HuH-7 (cell line): ENCODE data around the gene S100A3.
"Not testable (repeated sequence)": the region's sequence is repeated elsewhere in the genome, so short reads cannot be mapped to it uniquely, and the experiment has no call there.

Source experiments
- DNase-seq: peaks from one replicate; pipeline ENCODE4 v3.0.0; 2011; ENCODE audit warnings: low spot score

S100A3 gene

DNA sequence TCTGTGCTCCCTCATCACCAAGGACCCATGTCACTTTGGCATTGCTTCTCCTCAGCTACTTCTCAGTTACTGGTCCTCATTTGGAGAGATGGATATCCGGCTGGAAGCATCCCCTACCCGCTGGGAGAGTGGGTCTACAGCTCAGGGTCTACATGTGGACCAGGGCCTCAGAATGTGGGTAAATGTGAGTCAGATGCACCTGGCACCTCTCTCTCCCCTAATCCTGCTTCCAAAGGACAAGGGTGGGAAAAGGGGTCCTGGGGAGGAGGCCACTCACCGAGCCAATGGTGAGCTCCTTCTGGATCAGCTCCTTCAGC lies 14.2 kb downstream of the S100A3 start:
- DNase-seq: no peak

DNA sequence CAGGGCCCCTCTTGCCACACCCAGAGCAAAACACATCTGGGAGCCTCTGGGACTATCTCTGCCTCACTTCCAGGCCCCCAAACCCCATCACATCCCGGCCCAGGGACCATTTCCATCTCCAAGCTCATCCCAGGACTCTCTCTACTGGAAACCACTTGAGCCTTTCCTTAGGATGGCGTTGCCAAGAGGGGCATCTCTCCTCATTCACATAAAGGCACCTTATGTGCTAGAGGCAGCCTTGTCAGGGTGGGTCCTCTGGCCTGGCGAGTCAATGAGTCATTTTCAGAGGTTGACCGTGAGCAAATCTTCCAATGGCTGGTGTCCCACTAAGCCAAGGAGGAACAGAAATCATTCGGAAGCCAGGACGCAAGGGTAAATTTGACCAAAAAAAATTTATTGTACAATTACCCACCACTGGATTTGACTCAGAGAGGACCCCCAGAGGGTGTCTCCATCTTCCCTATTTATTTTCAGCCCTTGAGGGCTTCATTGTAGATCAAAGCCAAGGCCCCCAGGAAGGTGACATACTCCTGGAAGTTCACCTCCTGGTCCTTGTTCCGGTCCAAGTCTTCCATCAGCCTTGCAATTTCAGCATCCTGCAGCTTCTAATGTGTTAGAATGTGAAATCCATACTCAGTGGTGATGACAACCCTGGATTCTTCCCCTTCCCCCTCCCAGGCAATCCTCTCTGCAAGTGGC lies 14.7 kb downstream of the S100A3 start:
- no peak for DNase-seq

DNA sequence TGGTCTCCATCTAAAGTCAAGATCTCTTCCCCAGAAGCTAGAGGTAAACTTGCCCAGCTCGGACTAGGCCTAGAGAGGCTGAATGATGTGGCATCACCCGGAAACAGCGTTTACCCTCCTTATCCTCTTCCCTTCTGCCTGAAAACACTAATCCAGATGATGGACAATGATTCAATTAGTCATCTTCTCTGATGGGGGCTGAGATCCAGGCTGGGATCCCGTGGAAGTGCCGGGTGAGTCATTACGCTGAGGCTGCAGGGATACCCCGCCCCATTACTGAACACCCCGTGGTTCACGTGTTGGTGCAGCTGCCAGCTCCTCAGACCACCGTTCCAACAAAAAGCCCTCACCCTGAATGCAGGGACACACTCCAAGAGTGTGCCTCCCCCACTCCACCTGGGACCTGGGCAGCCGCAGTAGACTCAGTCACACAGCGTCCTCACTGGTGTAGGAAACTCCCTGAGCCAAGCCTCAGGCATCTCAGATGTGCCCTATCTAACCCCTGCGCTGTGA lies 15.3 kb downstream of the S100A3 start:
- DNase-seq: no peak

DNA sequence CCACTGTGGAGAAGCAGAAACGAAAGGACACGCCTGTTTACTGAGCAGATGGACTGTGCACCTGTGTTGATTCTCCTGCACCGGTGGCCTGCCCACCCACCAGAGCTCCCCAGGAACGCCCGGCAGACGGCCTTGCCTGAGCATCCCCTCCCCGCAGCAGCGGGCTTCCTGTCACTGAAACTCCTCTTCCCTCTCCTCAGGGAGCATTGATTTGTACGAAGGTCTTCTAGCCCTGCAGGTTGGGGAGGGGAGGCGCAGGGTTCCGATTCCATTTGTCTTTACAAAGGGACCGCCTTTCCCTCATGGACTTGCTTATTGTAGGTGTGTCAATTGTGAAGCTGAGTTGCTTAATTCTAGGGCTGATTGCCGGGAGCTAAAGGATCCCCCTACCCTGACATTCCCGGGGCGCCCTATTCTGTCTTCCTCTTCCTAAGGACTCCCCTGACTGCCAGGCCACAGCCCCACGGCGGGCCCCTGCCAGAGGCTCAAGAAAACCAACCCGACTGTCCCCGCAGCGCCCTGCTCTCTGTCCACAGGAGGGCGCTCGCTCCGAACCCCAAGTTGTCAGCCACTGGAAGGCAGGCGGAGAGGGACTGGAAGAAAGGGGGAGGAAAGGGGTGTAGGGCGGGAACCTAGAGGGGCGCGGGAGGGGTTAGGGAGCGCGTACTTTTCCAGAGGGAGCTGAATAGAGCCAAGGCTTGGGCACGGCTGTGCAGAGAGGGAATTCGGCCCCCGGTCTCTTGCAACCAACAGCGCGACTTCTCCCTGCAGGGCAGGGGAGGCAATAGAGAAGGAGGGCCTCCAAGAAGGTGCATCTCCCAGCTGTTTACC lies 16.1 kb downstream of the S100A3 start:
- peak; percentile 91 for DNase-seq

DNA sequence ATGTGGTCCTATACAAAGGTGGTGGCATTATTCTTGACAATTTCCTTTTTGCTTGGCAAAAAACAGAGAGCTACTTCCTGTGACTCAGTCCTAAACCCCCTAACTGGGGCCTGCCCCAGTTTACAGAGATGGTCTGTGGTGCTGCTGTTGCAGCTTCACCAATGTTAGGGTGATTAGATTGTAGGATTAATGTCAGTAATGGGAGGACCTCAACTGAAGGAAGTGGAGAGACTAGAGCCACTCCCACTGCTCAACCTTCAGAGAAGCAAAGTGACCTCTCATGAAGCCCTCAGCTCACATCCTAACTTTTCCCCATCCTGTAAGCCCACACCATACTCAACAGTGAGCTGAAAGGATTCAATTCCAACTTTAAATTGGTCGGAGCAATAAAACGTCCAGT lies 16.9 kb downstream of the S100A3 start:
- no peak for DNase-seq

DNA sequence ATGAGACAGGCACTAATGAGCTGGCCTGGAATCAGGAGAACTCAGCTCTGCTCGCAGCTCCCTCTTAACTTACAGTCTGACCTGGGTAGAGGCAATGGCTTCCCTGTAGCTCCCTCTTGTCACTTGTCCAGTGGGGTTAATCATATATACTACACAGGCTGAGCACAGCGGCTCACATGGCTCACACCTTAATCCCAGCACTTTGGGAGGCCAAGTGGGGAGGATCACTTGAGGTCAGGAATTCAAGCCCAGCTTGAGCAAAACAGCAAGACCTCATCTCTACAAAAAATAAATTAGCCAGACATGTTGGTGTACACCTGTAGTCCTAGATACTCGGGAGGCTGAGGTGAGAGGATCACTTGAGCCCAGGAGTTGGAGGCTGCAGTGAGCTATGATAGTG lies 17.4 kb downstream of the S100A3 start:
- DNase-seq: no peak

DNA sequence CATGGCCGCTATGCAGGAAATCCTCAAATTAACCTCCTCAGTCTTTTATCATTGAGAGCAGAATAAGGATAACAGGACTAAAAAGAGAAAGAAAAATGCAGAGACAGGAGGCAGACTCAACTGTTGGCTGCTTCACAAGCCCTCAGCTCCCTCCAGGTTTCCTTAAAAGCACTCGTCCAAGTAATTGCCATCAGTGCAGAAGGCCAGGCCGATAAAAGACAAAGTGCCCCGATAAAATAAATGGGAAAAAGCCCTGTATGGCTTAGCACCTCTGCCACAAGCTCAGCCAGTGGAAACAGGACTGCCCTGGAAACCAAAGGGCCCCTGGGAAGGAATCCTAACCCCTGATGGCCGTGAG lies 21.4 kb downstream of the S100A3 start:
- no peak for DNase-seq

DNA sequence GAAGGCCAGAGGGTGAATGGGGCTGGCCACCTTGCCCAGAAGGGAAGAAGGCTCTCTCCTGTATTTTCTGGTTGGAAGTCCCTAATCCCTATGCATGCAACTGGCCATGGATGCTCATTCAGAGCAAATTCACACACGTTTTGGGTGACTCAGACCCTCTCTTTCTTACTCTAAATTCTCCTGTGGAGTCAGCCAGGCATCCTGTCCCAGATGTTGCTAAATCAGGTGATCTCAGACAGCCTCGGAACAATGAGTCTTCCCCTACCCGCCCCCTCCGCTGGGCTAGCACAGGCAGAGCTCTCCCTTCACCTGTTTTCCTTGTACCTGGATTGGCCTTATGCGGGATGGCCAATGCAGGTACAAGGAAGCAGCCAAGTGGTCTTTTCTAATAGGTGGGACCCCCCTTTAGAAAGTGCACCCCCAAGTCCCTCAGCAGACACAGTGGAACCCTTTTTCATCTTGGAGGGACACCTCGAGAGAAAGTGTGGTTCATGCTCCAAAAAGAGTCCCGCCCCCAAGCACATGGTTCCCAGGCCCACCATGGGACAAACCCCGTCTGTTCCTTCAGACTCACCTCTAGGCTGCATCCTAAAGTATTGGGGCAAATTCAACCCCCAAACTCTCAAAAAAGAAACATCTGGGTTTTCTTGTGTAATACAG lies 21.9 kb downstream of the S100A3 start:
- DNase-seq: no peak

DNA sequence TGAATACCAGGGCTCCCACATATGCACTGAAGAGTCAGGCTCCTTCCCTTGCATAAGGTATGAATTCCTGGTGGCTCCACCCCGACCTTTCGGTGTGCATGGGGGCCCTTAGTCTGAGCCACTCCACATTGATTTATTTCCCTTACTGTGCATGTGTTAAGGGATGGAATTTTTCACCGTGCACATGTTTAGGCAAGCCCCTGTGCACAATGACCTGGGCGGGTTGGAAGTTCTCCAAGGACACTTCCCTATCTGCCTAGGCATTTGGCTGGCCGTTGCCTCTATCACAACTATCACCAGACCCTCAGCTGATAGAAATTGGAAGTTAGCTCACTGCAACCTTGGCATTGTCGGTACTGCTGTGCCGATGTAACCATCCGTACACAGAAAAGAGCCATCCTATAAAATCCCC lies 22.9 kb downstream of the S100A3 start:
- no peak for DNase-seq

DNA sequence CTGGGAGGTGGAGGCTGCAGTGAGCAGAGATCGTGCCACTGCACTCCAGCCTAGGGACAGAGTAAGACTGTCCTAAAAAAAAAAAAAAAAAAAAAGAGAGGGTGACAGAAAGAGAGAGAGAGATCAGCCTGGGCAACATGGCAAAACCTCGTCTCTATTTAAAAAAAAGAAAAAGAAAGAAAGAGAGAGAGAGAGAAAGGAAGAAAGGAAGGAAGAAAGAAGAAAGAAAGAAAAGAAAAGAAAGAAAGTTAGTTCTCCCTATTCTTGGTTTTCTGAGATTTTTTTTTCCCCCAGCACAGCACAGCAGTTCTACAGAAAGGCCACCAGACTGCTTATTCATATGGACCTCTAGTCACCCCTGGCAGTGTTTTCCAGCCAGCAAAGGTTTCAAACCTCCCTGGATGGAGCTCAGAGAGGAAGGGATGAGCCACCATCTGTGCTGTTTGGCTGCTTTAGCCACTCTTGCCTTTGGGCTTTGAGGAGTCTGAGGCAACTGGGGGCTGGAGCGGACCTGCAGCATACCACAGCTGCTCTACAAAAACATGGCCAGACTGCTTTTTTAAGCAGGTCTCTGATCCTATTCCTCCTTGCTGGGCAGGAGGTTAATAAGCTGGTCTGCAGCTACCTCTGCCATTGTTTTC lies 23.9 kb downstream of the S100A3 start:
- DNase-seq: no peak

DNA sequence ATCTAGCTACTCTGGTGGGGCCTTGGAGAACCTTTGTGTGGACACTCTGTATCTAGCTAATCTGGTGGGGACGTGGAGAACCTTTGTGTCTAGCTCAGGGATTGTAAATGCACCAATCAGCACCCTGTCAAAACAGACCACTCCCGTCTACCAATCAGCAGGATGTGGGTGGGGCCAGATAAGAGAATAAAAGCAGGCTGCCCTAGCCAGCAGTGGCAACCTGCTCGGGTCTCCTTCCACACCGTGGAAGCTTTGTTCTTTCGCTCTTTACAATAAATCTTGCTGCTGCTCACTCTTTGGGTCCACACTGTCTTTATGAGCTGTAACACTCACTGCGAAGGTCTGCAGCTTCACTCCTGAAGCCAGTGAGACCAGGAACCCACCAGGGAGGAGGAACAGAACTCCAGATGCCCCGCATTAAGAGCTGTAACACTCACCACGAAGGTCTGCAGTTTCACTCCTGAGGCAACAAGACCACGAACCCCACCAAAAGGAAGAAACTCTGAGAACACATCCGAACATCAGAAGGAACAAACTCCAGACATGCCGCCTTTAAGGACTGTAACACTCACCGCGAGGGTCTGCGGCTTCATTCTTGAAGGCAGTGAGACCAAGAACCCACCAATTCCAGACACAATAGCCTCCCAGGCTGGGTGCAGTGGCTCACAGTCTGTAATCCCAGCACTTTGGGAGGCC lies 26.6 kb downstream of the S100A3 start:
- not testable (repeated sequence) for DNase-seq

DNA sequence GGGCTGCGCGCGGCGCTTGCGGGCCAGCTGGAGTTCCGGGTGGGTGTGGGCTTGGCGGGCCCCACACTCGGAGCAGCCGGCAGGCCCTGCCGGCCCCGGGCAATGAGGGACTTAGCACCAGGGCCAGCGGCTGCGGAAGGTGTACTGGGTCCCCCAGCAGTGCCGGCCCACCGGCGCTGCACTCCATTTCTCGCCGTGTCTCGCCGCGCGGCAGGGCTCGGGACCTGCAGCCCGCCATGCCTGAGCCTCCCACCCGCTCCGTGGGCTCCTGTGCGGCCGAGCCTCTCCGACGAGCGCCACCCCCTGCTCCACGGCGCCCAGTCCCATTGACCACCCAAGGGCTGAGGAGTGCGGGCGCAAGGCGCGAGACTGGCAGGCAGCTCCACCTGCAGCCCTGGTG lies 27.2 kb downstream of the S100A3 start:
- DNase-seq: not testable (repeated sequence)

DNA sequence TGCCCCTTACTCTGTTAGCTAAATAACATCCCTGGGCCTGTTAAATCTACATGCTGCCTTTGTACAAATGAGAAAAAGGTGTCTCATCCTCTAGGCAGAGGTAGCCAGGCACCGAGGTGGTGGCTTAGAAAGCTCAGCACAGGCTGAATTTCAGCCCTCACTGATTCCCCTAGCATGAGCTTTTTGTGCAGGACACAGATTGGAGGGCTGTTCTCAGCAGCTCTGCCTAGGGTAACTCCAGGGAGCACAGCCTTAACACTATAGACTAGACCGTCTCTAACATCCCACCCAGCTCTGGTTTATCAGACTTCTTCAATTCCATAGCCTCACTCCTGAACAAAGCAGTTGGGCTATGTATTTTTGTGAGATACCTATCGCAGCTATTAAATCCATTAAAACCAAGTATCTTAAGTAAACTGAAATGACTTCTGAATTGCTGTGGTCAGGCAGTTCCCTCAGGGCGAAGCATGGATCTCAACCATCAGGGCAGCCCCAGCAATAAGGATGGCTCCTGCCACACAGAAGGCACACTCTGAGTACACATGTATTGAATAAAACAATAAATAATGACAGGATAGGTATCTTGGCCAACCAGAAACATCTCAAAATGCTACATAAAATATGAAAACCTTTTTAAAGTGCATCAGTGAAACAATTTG lies 28.1 kb downstream of the S100A3 start:
- DNase-seq: no peak

DNA sequence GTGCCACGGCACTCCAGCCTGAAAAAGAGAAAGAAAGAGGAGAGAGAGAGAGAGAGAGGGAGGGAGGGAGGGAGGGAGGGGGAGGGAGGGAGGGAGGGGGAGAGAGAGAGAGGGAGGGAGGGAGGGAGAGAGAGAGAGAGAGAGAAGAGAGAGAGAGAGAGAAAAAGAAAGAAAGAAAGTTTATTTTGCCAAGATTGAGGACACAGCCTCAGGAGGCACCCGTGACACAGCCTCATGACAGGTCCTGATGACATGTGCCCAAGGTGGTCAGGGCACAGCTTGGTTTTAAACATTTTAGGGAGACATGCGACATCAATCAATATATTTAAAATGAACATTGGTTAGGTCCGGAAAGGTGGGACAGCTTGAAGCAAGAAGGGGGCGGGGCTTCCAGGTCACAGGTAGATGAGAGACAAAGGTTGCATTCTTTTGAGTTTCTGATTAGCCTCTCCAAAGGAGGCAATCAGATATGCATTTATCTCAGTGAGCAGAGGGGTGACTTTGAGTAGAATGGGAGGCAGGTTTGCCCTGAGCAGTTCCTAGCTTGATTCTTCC lies 28.8 kb downstream of the S100A3 start:
- not testable (repeated sequence) for DNase-seq

DNA sequence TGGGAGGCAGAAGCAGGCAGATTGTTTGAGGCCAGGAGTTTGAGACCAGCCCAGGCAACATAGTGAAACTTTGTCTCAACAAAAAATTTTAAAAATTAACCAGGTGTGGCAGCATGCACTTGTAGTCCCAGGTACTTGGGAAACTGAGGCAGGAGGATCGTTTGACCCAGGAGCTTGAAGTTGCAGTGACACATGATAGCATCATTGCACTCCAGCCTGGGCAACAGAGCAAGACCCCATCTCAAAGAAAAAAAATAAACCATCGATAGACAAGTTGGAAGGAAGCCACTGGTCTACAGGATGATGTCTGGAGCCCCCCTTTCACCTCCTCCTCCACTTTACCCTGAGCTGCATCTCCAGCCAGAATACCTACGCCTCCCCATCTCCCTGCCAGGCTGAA lies 29.8 kb downstream of the S100A3 start:
- DNase-seq: no peak

DNA sequence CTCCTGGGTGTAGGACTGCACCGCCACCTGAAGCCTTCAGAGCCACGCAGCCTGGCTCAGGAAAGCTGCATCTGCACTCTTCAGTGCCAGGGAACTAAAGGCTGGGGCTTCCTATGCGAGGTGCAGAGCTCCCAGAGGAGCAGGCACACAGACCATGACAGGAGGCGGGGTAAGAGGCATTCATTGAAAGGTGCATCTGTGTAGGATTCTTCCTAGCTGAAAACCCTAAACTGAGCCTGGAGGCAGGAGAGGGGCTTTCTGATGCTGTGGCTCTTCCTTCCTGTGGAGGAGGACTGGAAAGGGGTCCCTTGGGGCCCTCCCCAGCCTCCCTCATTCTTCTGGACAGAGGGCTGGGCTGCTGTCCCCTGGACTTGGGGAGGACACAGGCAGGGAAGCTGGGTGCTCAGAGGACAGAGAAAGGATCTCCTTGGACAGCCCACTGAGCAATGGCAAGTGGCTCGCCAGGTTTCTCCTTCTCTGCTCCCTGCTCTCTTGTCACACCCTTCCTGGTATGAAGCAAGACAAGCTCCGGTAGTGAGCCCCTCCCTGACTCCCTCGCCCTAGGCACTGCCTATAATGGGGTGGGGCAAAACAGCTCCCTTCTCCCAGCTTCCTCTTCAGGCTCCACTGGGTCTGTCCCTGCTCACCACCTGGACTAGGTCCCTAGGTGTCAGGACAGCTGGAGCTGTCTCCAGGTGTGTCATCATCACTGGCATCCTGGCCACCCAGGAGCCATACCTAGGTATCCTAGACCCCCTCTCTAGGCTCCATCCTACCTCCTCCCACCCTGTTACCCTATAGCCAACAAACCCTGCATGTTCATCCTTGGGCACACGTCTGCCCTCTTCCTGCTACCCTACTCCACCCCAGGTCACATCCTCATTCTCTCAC lies 33.3 kb downstream of the S100A3 start:
- peak; percentile 32 for DNase-seq

DNA sequence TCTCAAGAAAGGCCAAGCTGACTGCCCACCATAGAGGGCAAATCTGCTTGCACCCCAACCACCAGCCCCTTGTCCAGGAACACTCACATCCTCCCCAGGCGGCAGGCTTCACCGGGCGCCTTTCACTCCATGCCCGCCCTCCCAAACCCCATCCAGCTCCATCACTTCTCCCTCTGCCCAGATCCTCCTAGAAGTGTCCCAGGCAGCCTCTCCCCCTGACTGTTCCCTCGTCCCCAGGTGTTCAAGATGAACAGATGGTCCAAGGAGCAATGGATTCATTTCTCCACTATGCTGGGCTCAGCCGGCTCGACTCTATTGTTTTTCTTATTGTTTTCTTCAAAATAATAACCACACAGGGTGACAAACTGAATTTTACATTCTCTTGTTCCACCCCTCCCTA lies 35.4 kb downstream of the S100A3 start:
- no peak for DNase-seq

DNA sequence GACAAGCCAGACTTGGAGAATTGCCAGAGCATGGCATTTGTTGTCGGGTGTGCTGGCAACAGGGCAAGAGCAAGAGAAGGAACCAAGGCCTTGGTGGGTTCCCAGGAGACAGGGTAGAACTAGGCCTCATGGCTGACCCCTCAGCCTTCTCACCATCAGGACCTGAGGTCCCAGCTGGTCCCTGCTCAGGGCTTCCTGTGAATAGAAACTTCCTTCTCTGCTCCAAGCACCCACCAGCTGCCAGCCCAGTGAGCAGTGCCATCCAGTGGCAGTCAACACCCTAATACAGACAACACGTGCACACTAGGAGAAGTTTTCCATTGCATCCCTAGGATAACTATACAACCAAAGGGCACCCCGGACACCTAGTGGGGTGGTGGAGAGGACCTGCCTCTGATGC lies 36.0 kb downstream of the S100A3 start:
- no peak for DNase-seq

DNA sequence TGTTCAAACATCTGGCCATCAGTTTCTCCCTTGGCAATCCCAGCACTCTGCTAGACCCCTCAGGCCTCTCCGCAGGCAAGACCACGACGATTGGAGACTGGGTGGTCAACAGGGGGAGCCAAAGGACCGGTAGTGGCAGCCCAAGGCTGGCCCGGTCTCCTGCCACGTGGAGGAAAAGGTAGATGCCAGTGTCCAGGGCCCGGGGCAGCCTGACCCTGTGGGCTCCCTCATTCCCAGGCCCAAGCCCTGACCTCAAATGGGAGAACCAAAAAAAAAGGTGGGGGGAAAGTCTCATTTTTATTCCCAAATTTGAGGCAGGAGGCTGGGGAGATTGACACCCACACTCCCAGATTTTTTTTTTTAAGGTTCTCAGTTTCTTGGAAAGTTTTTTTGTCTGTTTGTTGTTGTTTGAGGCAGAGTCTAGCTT lies 38.1 kb downstream of the S100A3 start:
- peak; percentile 91 for DNase-seq

DNA sequence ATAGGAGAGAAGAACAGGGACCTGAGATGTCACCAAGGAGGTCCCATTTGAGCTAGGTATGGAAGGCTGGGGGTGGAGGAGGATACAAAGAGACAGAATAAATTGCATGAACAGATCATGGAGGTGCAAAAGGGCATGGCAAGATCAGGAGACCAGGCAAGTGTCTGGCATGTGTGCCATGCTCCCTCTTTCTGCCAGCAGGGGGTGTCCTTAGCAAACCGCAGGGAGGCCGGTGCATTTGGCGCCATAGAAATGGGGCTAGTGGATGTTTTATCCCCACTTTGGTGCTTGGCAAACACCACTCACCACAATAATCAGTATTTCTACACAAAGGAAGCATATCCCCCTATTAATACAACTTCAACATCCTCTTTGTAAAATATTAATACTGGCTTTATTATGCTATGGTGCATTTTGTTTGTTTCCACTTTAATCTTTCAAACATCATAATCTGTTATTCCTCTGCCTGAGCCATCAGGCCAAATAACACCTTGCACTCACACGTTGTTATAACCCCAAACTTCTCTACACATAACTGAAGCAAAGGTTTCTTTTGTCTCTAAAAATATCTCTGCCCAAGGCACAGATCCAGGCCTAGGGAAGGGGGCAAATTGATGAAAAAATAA lies 39.2 kb downstream of the S100A3 start:
- peak; percentile 47 for DNase-seq
